Neuronal stem cell (in vitro differentiated cells): ENCODE data around the gene XPO4. TPM values are rescaled to one million over a fixed set of nuclear protein-coding genes. Genes with fewer than 3 reads are reported as not detected.
"Not testable (repeated sequence)": the region's sequence is repeated elsewhere in the genome, so short reads cannot be mapped to it uniquely, and the experiment has no call there.

Experiments used
- DNase-seq: peaks from one replicate; pipeline ENCODE4 v3.0.0-alpha.2; 2013; ENCODE audit warnings: low spot score
- H2AFZ ChIP-seq: one replicate; pipeline ENCODE4 v1.6.1; 2013; ENCODE audit warnings: mild to moderate bottlenecking, low read length, inconsistent platforms
- H2AK5ac ChIP-seq: 2 replicates; pipeline ENCODE4 v1.6.1; 2013; ENCODE audit warnings: low read depth, mild to moderate bottlenecking, inconsistent platforms, low read length, moderate library complexity, mixed read lengths
- H2BK120ac ChIP-seq: 2 replicates; pipeline ENCODE4 v1.6.1; 2013; ENCODE audit warnings: low read depth, mild to moderate bottlenecking, inconsistent platforms, low read length, moderate library complexity, mixed read lengths
- H2BK12ac ChIP-seq: one replicate; pipeline ENCODE4 v1.6.1; 2013; ENCODE audit warnings: low read length, inconsistent platforms
- H2BK15ac ChIP-seq: 2 replicates; pipeline ENCODE4 v1.6.1; 2013; ENCODE audit warnings: mild to moderate bottlenecking, low read length, inconsistent platforms, mixed read lengths
- H2BK5ac ChIP-seq: one replicate; pipeline ENCODE4 v1.6.1; 2013; ENCODE audit warnings: inconsistent platforms, mild to moderate bottlenecking, low read length, moderate library complexity
- H3K14ac ChIP-seq: one replicate; pipeline ENCODE4 v1.6.1; 2013; ENCODE audit warnings: low read length, inconsistent platforms
- H3K18ac ChIP-seq: 2 replicates; pipeline ENCODE4 v1.6.1; 2013; ENCODE audit warnings: low read length, inconsistent platforms
- H3K23ac ChIP-seq: 2 replicates; pipeline ENCODE4 v1.6.1; 2013; ENCODE audit warnings: low read depth, mild to moderate bottlenecking, mixed read lengths, low read length, inconsistent platforms; ENCODE audit not compliant: poor library complexity
- H3K27ac ChIP-seq: replicated peaks from 3 replicates; pipeline ENCODE4 v1.5.1; 2013; ENCODE audit warnings: low read length, inconsistent platforms
- H3K27me3 ChIP-seq, 3 experiments: 2 replicates each; pipeline ENCODE4 v1.6.1; 2013; ENCODE audit warnings: low read length in 3 of 3, mild to moderate bottlenecking in 2 of 3, inconsistent platforms in 1 of 3, low read depth in 1 of 3, mixed read lengths in 1 of 3, moderate library complexity in 1 of 3; ENCODE audit not compliant: control insufficient read depth in 3 of 3, insufficient read depth in 3 of 3
- H3K36me3 ChIP-seq, 2 donors: replicated peaks in 1 of 2; 2 replicates each; pipeline ENCODE4 v1.6.1; 2013; ENCODE audit warnings: low read length in 2 of 2; ENCODE audit not compliant: control insufficient read depth in 2 of 2, insufficient read depth in 2 of 2
- H3K4ac ChIP-seq: 2 replicates; pipeline ENCODE4 v1.6.1; 2013; ENCODE audit warnings: inconsistent platforms, mild to moderate bottlenecking, low read length, moderate library complexity
- H3K4me1 ChIP-seq, 2 donors: 1 replicate in 1 of 2; 2 replicates in 1 of 2; pipeline ENCODE4 v1.6.1; 2013; ENCODE audit warnings: low read length in 2 of 2, low read depth in 1 of 2; ENCODE audit not compliant: control insufficient read depth in 2 of 2, insufficient read depth in 1 of 2
- H3K4me2 ChIP-seq: one replicate; pipeline ENCODE4 v1.6.1; 2013; ENCODE audit warnings: mild to moderate bottlenecking, low read length, inconsistent platforms; ENCODE audit not compliant: insufficient read depth, poor library complexity, severe bottlenecking
- H3K4me3 ChIP-seq, 2 donors: 2 replicates each; pipeline ENCODE4 v1.5.1; 2013; ENCODE audit warnings: low read length in 2 of 2, mild to moderate bottlenecking in 2 of 2, inconsistent platforms in 1 of 2, moderate library complexity in 1 of 2
- H3K79me1 ChIP-seq: one replicate; pipeline ENCODE4 v1.6.1; 2013; ENCODE audit warnings: low read depth, mild to moderate bottlenecking, inconsistent platforms, low read length, moderate library complexity
- H3K9ac ChIP-seq: one replicate; pipeline ENCODE4 v1.6.1; 2013; ENCODE audit warnings: mild to moderate bottlenecking, low read depth, low read length, inconsistent platforms; ENCODE audit not compliant: poor library complexity
- H3K9me3 ChIP-seq, 2 donors: replicated peaks in 1 of 2; 2 replicates each; pipeline versions ENCODE3 to v1.6.1; 2013; ENCODE audit warnings: low read length in 2 of 2, mild to moderate bottlenecking in 2 of 2, inconsistent platforms in 1 of 2, low read depth in 1 of 2, mixed read lengths in 1 of 2, moderate library complexity in 1 of 2; ENCODE audit not compliant: control insufficient read depth in 2 of 2, insufficient read depth in 1 of 2
- H4K8ac ChIP-seq: one replicate; pipeline ENCODE4 v1.6.1; 2013; ENCODE audit warnings: low read depth, mild to moderate bottlenecking, inconsistent platforms, low read length, moderate library complexity
- H4K91ac ChIP-seq: one replicate; pipeline ENCODE4 v1.6.1; 2013; ENCODE audit warnings: low read length, low read depth, mild to moderate bottlenecking, inconsistent platforms; ENCODE audit not compliant: poor library complexity
- WGBS, 2 donors: extraction: QIAGEN DNeasy Blood & Tissue Kit; methylation state at CpG; one replicate each; pipeline ENCODE4 v1.1.7; 2013; ENCODE audit warnings: missing lambda C conversion rate in 2 of 2, mixed read lengths in 1 of 2; ENCODE audit not compliant: insufficient read length in 2 of 2, insufficient replicate concordance in 1 of 2; ENCODE audit errors: extremely low coverage in 2 of 2; 5-methylcytosine and 5-hydroxymethylcytosine counted together
- polyA plus RNA-seq, 2 experiments: library from polyadenylated mRNA; stranded (reverse); fragments of 200-250 nt; gene quantifications; one replicate each; pipeline ENCODE4 v1.2.3, GENCODE V29; 2013

The XPO4 gene
- polyA plus RNA-seq (2013, experiment 1 of 2) = 9.9 TPM
- polyA plus RNA-seq (2013, experiment 2 of 2) = 9.9 TPM

GRCh38 chr13:20902438-20903163 lies at the start of gene XPO4:
XPO4 (minus strand) TSS chr13:20902746; CDS start chr13:20902738, 8 bp downstream.
- WGBS, 2 donors = no CpG with 5 or more reads among the region's 81 CpGs
- H3K23ac ChIP-seq = peak within 1 kb of the TSS; percentile 91
- H3K27me3 ChIP-seq = no peaks in the 10 kb centered on the region
- H4K8ac ChIP-seq = no peak within 1 kb of the TSS
- peaks cover 2 to 19% of the 10 kb centered on the region in 2 donors for H3K36me3 ChIP-seq
- H3K4me1 ChIP-seq = peaks cover 0 to 7% of the 10 kb centered on the region in 2 donors
- H2BK15ac ChIP-seq = peak within 1 kb of the TSS; percentile 75
- H3K4me2 ChIP-seq = peak within 1 kb of the TSS; percentile 91
- peaks cover 7% of the 10 kb centered on the region for H3K79me1 ChIP-seq
- peak within 1 kb of the TSS; percentile 99 for H3K9ac ChIP-seq
- H2AK5ac ChIP-seq = peak within 1 kb of the TSS; percentile 40
- peak within 1 kb of the TSS; percentile 84 for H3K4ac ChIP-seq
- H2BK5ac ChIP-seq = peak within 1 kb of the TSS; percentile 94
- H3K9me3 ChIP-seq = no peaks in the 10 kb centered on the region
- peak within 1 kb of the TSS; percentile 97 to 99 for H3K4me3 ChIP-seq
- peak within 1 kb of the TSS; percentile 99 for H3K18ac ChIP-seq
- DNase-seq = peak; percentile 78
- no peak within 1 kb of the TSS for H2BK120ac ChIP-seq
- peak within 1 kb of the TSS; percentile 82 for H3K14ac ChIP-seq
- H2AFZ ChIP-seq = peak within 1 kb of the TSS; percentile 99
- H2BK12ac ChIP-seq = peak within 1 kb of the TSS; percentile 73
- peak within 1 kb of the TSS; percentile 95 for H3K27ac ChIP-seq
- H4K91ac ChIP-seq = peak within 1 kb of the TSS; percentile 53

- not testable (repeated sequence) for H3K36me3 ChIP-seq, H3K27ac ChIP-seq
- no CpG with 5 or more reads among the region's 3 CpGs for WGBS, 2 donors
Measured at GRCh38 chr13:20948001-20948400, 45.5 kb upstream of the XPO4 start.

DNA sequence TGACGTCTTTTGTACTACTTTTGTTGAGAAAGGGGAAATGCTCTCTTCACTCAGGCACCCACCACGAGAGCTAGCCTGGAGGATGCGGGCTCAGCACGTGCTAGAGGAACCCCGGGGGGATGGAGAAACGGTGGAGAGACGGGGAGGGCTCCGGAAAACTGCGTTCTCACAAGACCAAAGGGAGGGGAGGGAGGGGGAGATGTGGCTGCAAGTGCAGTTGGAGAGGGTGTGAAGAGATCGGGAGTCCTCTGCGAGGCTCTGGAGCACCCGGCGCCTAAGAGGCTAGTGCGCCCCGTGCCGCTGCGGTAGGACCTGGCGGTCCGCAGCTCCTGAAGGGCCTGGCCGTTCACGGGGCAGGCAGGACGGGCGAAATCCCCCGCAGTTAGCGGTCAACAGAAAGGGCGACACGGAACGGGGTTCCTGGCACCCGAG lies 43.4 kb upstream of the XPO4 start:
- peak overlapping the region; percentile 78 for H3K18ac ChIP-seq
- H3K9ac ChIP-seq = no peak overlapping the region
- H2AK5ac ChIP-seq = no peak overlapping the region
- no peaks in the 10 kb centered on the region for H3K36me3 ChIP-seq
- no peaks in the 10 kb centered on the region for H3K79me1 ChIP-seq
- peak overlapping the region; percentile 55 for H2BK15ac ChIP-seq
- H3K27me3 ChIP-seq = peaks cover 0 to 11% (median 9%) of the 10 kb centered on the region in 3 experiments
- peak overlapping the region; percentile 60 for H3K4me2 ChIP-seq
- no peak overlapping the region for H3K4ac ChIP-seq
- H3K27ac ChIP-seq = no peak overlapping the region
- no peak overlapping the region for H3K14ac ChIP-seq
- no peak overlapping the region for H2BK5ac ChIP-seq
- H2BK120ac ChIP-seq = no peak overlapping the region
- H2AFZ ChIP-seq = peak overlapping the region; percentile 73
- WGBS, 2 donors = no CpG with 5 or more reads among the region's 29 CpGs
- H2BK12ac ChIP-seq = no peak overlapping the region
- H3K4me3 ChIP-seq = no peak overlapping the region
- H4K91ac ChIP-seq = no peak overlapping the region
- H3K23ac ChIP-seq = no peak overlapping the region
- DNase-seq = no peak
- no peak overlapping the region for H4K8ac ChIP-seq
- no peaks in the 10 kb centered on the region for H3K4me1 ChIP-seq
- H3K9me3 ChIP-seq = no peaks in the 10 kb centered on the region

More at GRCh38 chr13:20948001-20948400, 45.5 kb upstream of the XPO4 start:
- not testable (repeated sequence) for H3K9me3 ChIP-seq, H2AK5ac ChIP-seq, H2BK15ac ChIP-seq, DNase-seq, H3K4me1 ChIP-seq, H4K91ac ChIP-seq, H3K79me1 ChIP-seq, H2BK120ac ChIP-seq, H4K8ac ChIP-seq, H3K4me3 ChIP-seq, H2AFZ ChIP-seq, H3K23ac ChIP-seq, H3K9ac ChIP-seq, H3K18ac ChIP-seq, H2BK5ac ChIP-seq, H3K4me2 ChIP-seq, H3K4ac ChIP-seq, H3K14ac ChIP-seq, H2BK12ac ChIP-seq
- peaks cover 0 to 14% (median 9%) of the 10 kb centered on the region in 3 experiments for H3K27me3 ChIP-seq

DNA sequence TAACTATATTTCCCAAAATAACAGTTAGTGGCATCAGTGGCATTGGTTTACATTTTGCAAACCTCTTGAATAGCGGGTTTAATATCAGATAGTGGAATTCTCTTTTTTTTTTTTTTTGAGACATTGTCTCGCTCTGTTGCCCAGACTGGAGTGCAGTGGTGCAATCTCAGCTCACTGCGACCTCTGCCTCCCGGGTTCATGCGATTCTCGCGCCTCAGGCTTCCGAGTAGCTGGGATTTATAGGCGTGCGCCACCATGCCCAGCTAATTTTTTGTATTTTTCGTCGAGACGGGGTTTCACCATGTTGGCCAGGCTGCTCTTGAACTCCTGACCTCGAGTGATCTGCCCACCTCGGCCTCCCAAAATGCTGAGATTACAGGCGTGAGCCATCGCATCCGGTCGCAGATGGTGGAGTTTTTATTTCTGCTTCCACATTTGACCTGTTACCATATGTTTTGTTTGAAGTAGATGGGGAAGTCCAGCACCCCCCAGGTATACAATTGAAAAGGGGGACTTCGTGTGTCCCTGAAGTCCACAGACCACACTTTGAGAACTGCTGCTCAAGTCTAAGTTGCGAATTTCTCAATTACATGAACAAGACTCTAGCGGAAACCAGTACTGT lies 40.5 kb upstream of the XPO4 start:
- DNase-seq = no peak
- Histone ChIP-seq H3K4me2 (no peak overlapping the region), H3K4me3 (no peak overlapping the region), H3K79me1 (no peaks in the 10 kb centered on the region), H4K91ac (no peak overlapping the region), H2AK5ac (no peak overlapping the region), H3K4ac (no peak overlapping the region), H3K27ac (no peak overlapping the region), H2BK5ac (no peak overlapping the region), H3K14ac (no peak overlapping the region), H2BK15ac (no peak overlapping the region), H4K8ac (no peak overlapping the region), H2BK12ac (no peak overlapping the region), H3K23ac (no peak overlapping the region), H3K9ac (no peak overlapping the region), H3K9me3 (no peaks in the 10 kb centered on the region), H2AFZ (peak overlapping the region; percentile 79), H3K18ac (no peak overlapping the region), H3K36me3 (no peaks in the 10 kb centered on the region), H3K4me1 (peaks cover 0 to 4% of the 10 kb centered on the region in 2 donors), H3K27me3 (peaks cover 0 to 11% (median 9%) of the 10 kb centered on the region in 3 experiments), H2BK120ac (no peak overlapping the region)
- no CpG with 5 or more reads among the region's 22 CpGs for WGBS, 2 donors
